Measurements from ENCODE around the gene MUSK.

MUSK gene

GRCh38 chr9:110648696-110649095, 19.9 kb upstream of the MUSK start:
- H3K27me3 ChIP-seq (replicated peaks), result no peaks in the 10 kb centered on the region
- in situ Hi-C loops (cut with HindIII; ENCODE audit: low pct_ligation_motif_present, low sequenced_read_pairs), result loop anchor here (25.0 kb wide), 1 partner anchor 664 kb away; no protein-coding TSS in a partner anchor
- TF ChIP-seq, protein P1, sequence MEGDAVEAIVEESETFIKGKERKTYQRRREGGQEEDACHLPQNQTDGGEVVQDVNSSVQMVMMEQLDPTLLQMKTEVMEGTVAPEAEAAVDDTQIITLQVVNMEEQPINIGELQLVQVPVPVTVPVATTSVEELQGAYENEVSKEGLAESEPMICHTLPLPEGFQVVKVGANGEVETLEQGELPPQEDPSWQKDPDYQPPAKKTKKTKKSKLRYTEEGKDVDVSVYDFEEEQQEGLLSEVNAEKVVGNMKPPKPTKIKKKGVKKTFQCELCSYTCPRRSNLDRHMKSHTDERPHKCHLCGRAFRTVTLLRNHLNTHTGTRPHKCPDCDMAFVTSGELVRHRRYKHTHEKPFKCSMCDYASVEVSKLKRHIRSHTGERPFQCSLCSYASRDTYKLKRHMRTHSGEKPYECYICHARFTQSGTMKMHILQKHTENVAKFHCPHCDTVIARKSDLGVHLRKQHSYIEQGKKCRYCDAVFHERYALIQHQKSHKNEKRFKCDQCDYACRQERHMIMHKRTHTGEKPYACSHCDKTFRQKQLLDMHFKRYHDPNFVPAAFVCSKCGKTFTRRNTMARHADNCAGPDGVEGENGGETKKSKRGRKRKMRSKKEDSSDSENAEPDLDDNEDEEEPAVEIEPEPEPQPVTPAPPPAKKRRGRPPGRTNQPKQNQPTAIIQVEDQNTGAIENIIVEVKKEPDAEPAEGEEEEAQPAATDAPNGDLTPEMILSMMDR (IDR thresholded peaks at IDR 0.05; ENCODE audit: low read depth, low read length, missing control alignments), result no peak
- no peak overlapping the region for H3K27ac ChIP-seq
- H3K4me3 ChIP-seq (ENCODE audit: low read depth, low read length), result no peak overlapping the region
- no peak for DNase-seq
- H3K36me3 ChIP-seq (replicated peaks), result no peaks in the 10 kb centered on the region

GRCh38 chr9:110650261-110650660, 18.3 kb upstream of the MUSK start:
- no peaks in the 10 kb centered on the region for H3K36me3 ChIP-seq (replicated peaks)
- TF ChIP-seq, protein P1 (IDR thresholded peaks at IDR 0.05; ENCODE audit: low read depth, low read length, missing control alignments), result no peak
- in situ Hi-C loops (cut with HindIII; ENCODE audit: low pct_ligation_motif_present, low sequenced_read_pairs), result no loop called here
- H3K27me3 ChIP-seq (replicated peaks), result no peaks in the 10 kb centered on the region
- DNase-seq, result peak; percentile 45
- H3K27ac ChIP-seq, result peak overlapping the region; percentile 70
- H3K4me3 ChIP-seq (ENCODE audit: low read depth, low read length), result no peak overlapping the region

DNA sequence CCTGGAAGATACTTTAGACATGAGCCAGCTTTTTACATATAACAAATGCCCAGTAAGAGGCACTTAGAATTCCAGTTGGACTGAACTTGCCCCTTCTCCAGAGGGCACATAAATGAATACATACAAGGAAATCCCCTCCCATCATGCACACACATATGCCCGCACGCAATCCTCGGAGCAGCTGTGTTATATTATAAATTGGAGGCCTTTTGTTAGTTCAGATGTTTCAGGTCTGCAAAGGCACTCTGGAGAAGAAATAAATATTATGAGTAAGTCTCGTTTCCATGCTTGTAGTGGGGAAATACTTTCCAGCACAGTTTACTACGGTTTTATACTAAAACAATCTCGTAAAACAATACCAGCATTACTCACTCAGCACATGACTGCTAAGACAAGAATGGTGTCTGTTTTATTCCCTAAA, 17.6 kb upstream of the MUSK start:
- no peaks in the 10 kb centered on the region for H3K27me3 ChIP-seq (replicated peaks)
- DNase-seq, result peak; percentile 92
- no peak overlapping the region for H3K4me3 ChIP-seq (ENCODE audit: low read depth, low read length)
- H3K36me3 ChIP-seq (replicated peaks), result no peaks in the 10 kb centered on the region
- H3K27ac ChIP-seq, result peak overlapping the region; percentile 70
- in situ Hi-C loops (cut with HindIII; ENCODE audit: low pct_ligation_motif_present, low sequenced_read_pairs), result no loop called here
- TF ChIP-seq, protein P1 (IDR thresholded peaks at IDR 0.05; ENCODE audit: low read depth, low read length, missing control alignments), result no peak

DNA sequence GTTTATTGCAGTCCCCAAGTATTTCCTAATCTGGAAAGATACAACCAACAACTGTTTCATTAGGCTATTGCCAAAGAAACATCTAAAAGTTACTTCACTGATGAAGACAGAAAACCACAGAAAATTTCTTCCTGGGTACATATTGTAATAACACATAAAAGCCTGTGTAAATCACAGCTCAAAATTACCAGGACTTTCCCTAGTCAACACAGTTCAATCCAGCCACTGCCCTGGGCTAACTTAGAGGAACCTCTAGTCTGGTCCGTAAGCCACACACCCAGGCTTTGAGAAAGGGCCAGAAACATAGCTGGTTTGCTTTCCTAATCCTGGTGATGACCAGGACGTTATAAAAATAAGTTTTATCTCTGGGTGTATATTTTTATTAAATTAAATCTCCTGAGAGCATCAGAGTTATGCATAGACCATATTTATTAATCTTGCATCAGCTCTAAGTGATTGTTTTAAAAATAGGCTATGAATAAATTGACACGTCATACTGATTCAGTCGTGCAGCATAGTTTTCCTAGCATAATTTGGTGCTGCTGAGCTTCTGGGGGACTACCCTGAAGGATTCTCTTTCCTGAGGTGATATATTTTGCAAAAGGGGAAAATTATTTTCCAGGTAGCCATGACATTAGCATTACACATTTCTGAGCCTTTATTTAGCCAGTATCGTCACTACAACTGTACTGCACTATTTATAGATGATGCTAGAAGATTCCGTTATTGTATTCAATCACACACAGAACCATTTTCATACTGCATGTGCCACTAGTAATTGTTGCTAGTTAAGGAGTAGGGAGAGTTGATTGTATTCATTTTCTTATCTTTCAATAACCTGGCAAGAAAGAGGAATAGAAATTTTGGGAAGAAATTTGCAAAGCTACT, 12.6 kb upstream of the MUSK start:
- DNase-seq, result peak; percentile 14
- Histone ChIP-seq H3K36me3 (replicated peaks) (no peaks in the 10 kb centered on the region), H3K4me3 (ENCODE audit: low read depth, low read length) (no peak overlapping the region), H3K27ac (peak overlapping the region; percentile 46), H3K27me3 (replicated peaks) (no peaks in the 10 kb centered on the region)
- in situ Hi-C loops (cut with HindIII; ENCODE audit: low pct_ligation_motif_present, low sequenced_read_pairs), result no loop called here
- TF ChIP-seq, protein P1 (IDR thresholded peaks at IDR 0.05; ENCODE audit: low read depth, low read length, missing control alignments), result no peak

DNA sequence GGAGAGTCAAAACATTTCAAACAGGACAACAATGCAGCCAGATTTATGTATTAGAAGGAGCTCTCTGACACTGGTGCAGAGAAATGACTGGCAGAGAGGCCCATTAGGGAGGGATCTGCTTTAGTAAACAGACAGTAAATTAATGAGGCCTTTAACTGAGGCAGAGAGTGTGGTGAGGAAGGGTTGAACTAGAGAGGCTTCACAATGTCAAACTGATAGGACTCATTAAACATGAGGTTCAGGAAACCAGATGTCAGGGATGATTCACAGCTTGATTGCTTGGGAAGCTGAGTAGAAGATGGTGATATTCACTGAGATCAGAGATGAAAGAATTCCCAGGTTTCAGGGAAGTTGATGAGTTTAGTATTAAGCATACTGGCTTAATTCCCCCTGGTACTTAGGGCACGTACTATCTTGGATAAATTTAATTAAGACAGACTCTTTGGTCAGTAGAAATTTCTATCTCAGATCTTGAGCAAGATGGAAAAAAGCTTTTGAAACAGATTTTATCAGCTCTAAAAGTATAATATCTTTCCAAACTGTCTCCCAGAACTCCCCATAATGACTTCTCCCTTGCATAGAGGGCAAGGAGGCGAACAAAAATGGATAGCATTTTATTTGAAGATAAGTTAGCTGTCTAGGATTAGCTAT, 8.6 kb upstream of the MUSK start:
- H3K4me3 ChIP-seq (ENCODE audit: low read depth, low read length), result no peak overlapping the region
- TF ChIP-seq, protein P1 (IDR thresholded peaks at IDR 0.05; ENCODE audit: low read depth, low read length, missing control alignments), result no peak
- no peak for DNase-seq
- H3K27me3 ChIP-seq (replicated peaks), result no peaks in the 10 kb centered on the region
- no peaks in the 10 kb centered on the region for H3K36me3 ChIP-seq (replicated peaks)
- no peak overlapping the region for H3K27ac ChIP-seq
- in situ Hi-C loops (cut with HindIII; ENCODE audit: low pct_ligation_motif_present, low sequenced_read_pairs), result no loop called here

Measured in brain microvascular endothelial cell (primary cell).